MCF 10A (cell line): ENCODE results near the gene KIFBP. TPM values are rescaled to one million over a fixed set of nuclear protein-coding genes. Genes with fewer than 3 reads are reported as not detected.

ENCODE experiments used
- BruUV-seq: library from RNA; stranded (reverse); fragments of 400-500 nt; replicated peaks from 2 replicates; lab custom pipeline; 2021; lab: Mats Ljungman, UMichigan
- CTCF ChIA-PET: fragments of 300-600 bp; sonication (Branson Sonifier 250); formaldehyde crosslinking; extraction: SDS; loops from one replicate; lab custom pipeline; 2021; ENCODE audit warnings: antibody characterized with exemption, inconsistent platforms; lab: Yijun Ruan, JAX
- POLR2A ChIA-PET: fragments of 300-600, 350-650 bp; sonication (Branson Sonifier 250); formaldehyde crosslinking; extraction: SDS; loops from one replicate; lab custom pipeline; 2020; ENCODE audit warnings: antibody characterized with exemption, inconsistent platforms; lab: Yijun Ruan, JAX
- DNase-seq: peaks from one replicate; pipeline ENCODE4 v3.0.0-alpha.2; 2018; ENCODE audit not compliant: unreplicated experiment
- H3K27ac Mint-ChIP-seq: one replicate; pipeline ENCODE4 v1.8.0; 2022; ENCODE audit warnings: mild to moderate bottlenecking, low read depth, mixed read lengths; ENCODE audit not compliant: unreplicated experiment
- H3K27me3 Mint-ChIP-seq: one replicate; pipeline ENCODE4 v1.8.0; 2022; ENCODE audit warnings: mixed read lengths; ENCODE audit not compliant: insufficient read depth, unreplicated experiment
- H3K36me3 Mint-ChIP-seq: one replicate; pipeline ENCODE4 v1.8.0; 2022; ENCODE audit warnings: mild to moderate bottlenecking, moderate library complexity, mixed read lengths; ENCODE audit not compliant: insufficient read depth, unreplicated experiment
- H3K4me1 Mint-ChIP-seq: one replicate; pipeline ENCODE4 v1.8.0; 2022; ENCODE audit warnings: mixed read lengths; ENCODE audit not compliant: insufficient read depth, unreplicated experiment
- H3K4me3 Mint-ChIP-seq: one replicate; pipeline ENCODE4 v1.8.0; 2022; ENCODE audit warnings: mild to moderate bottlenecking, moderate library complexity, mixed read lengths; ENCODE audit not compliant: unreplicated experiment
- H3K9me3 Mint-ChIP-seq: one replicate; pipeline ENCODE4 v1.8.0; 2022; ENCODE audit warnings: mixed read lengths; ENCODE audit not compliant: unreplicated experiment
- intact Hi-C: fragments of 100-400 bp; cut with micrococcal nuclease; formaldehyde crosslinking; loops from 2 replicates; pipeline ENCODE4 v1.14.1; 2022
- total RNA-seq: library from RNA; stranded (reverse); gene quantifications from 2 replicates; pipeline ENCODE4 v1.2.3, GENCODE V29; 2022
- TF ChIP-seq, protein P1 (sequence below): fragments of 200-600 bp; IDR thresholded peaks from one replicate; pipeline ENCODE4 v1.8.0; 2022; ENCODE audit warnings: antibody characterized with exemption, mild to moderate bottlenecking; ENCODE audit not compliant: unreplicated experiment

The KIFBP gene
- total RNA-seq, 1 experiment from 2014 or later, result 20.9 TPM

DNA sequence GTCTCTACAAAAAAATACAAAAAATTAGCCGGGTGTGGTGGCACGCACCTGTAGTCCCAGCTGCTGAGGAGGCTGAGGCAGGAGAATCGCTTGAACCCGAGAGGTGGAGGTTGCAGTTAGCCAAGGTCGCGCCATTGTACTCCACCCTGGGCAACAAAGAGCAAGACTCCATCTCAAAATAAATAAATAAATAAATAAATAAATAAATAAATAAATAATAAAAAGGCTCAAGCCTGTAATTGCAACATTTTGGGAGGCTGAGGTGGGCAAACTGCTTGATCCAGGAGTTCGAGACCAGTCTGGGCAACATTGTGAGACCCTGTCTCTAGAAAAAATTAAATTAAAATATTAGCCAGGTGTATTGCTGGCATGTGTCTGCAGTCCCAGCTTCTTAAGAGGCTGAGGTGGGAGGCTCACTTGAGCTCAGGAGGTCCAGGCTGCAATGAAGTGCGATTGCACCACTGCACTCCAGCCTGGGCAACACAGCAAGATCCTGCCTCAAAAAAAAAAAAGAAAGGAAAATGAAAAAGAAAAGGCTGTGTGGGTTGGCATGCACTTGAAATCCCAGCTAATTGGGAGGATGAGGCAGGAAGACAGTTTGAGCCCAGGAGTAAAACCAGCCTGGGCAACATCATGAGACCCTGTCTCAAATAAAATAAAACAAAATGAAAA lies 71.7 kb downstream of the KIFBP start:
- TF ChIP-seq, protein P1, sequence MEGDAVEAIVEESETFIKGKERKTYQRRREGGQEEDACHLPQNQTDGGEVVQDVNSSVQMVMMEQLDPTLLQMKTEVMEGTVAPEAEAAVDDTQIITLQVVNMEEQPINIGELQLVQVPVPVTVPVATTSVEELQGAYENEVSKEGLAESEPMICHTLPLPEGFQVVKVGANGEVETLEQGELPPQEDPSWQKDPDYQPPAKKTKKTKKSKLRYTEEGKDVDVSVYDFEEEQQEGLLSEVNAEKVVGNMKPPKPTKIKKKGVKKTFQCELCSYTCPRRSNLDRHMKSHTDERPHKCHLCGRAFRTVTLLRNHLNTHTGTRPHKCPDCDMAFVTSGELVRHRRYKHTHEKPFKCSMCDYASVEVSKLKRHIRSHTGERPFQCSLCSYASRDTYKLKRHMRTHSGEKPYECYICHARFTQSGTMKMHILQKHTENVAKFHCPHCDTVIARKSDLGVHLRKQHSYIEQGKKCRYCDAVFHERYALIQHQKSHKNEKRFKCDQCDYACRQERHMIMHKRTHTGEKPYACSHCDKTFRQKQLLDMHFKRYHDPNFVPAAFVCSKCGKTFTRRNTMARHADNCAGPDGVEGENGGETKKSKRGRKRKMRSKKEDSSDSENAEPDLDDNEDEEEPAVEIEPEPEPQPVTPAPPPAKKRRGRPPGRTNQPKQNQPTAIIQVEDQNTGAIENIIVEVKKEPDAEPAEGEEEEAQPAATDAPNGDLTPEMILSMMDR, result no peak
- intact Hi-C loops, result no loop called here
- ChIA-PET CTCF (interaction anchor here (0.6 to 0.7 kb wide), 3 partner anchors 37 to 61 kb away, joined by 5 to 6 read pairs (median 5); no protein-coding TSS in a partner anchor), POLR2A (interaction anchor here (0.6 to 1.2 kb wide), 4 partner anchors 11 to 77 kb away, joined by 3 to 5 read pairs (median 3); no protein-coding TSS in a partner anchor)
- H3K36me3 Mint-ChIP-seq, result no peaks in the 10 kb centered on the region
- H3K27ac Mint-ChIP-seq, result no peak overlapping the region
- peaks cover 16% of the 10 kb centered on the region for H3K4me1 Mint-ChIP-seq
- H3K9me3 Mint-ChIP-seq, result no peaks in the 10 kb centered on the region
- no TSS peak for BruUV-seq
- H3K4me3 Mint-ChIP-seq, result no peak overlapping the region
- no peaks in the 10 kb centered on the region for H3K27me3 Mint-ChIP-seq
- DNase-seq, result no peak

DNA sequence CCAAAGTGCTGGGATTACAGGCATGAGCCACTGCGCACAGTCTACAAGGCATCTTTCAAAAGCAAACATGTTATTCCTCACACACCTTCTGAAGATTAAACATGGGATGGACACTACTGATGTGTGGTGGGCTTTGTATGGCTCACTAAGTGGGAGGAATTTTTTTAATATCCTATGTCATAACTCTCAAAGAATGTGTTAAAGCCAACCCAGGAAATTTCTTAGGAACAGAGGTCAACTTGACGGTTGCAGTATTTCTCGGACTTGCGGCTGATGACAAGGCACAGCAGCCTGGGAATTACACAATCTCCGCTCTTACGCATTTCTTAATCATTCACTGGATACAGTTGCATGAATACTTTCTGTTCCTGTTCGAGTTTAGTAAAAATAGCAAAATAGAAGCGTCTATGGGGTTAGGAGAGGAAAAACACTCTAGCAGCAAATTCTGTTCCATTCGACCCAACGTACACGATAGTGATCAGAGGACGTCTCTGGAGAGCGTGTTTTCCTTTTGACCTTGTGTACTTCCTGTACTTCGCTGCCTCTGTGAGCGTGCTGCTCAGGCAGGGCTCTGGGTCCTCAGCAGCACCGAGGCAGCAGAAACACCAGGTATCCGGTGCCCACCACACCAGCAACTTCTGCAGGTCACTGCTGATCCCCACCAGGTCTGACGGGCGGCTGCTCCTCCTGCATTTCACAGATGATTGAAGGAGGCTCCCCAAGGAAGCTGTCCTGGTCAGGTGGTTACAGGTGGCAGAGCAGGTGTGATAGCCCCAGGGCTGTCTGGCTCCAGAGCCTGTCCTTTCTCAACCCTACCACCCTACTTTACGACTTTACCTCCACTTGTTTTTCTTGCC lies 72.9 kb downstream of the KIFBP start:
- POLR2A ChIA-PET, result interaction anchor here (0.7 to 1.6 kb wide), 10 partner anchors 16 to 378 kb away, joined by 3 to 11 read pairs (median 4); no protein-coding TSS in a partner anchor
- Mint-ChIP-seq H3K4me1 (peaks cover 27% of the 10 kb centered on the region), H3K36me3 (no peaks in the 10 kb centered on the region), H3K9me3 (no peaks in the 10 kb centered on the region), H3K4me3 (peak overlapping the region; percentile 75), H3K27me3 (no peaks in the 10 kb centered on the region), H3K27ac (peak overlapping the region; percentile 59)
- TSS peak; percentile 94 for BruUV-seq
- DNase-seq, result peak; percentile 95
- TF ChIP-seq, protein P1, result no peak
- intact Hi-C loops, result no loop called here
- CTCF ChIA-PET, result interaction anchor here (0.9 to 1.0 kb wide), 2 partner anchors 22 to 31 kb away, joined by 3 to 4 read pairs; no protein-coding TSS in a partner anchor

DNA sequence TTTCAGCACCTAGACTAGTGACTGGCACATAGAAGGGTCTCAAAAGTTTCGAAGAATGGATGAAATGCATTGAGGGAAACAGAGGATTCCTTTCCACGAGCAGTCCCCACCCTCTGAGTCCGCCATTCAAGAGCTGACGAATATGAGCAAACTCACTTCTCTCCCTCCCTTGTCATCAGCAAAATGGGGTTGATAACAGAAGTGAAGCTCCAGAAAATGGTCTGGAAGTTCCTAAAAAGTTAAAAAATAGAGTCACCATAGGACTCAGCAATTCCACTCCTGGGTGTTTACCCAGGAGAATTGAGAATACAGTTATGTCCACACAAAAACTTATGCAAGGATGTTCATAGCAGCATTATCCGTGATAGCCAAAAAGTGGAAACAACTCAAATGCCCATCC lies 74.3 kb downstream of the KIFBP start:
- POLR2A ChIA-PET, result interaction anchor here (1.5 to 1.6 kb wide), 2 partner anchors 17 to 60 kb away, joined by 3 to 11 read pairs; no protein-coding TSS in a partner anchor
- Mint-ChIP-seq H3K27me3 (no peaks in the 10 kb centered on the region), H3K4me1 (peaks cover 21% of the 10 kb centered on the region), H3K9me3 (no peaks in the 10 kb centered on the region), H3K27ac (peak overlapping the region; percentile 59), H3K36me3 (no peaks in the 10 kb centered on the region), H3K4me3 (no peak overlapping the region)
- BruUV-seq, result no TSS peak
- no peak for DNase-seq
- intact Hi-C loops, result no loop called here
- CTCF ChIA-PET, result interaction anchor here (0.9 kb wide), 1 partner anchor 21 kb away, joined by 4 read pairs; no protein-coding TSS in a partner anchor
- TF ChIP-seq, protein P1, result no peak
